TTC549 (cell line): ENCODE data around the gene IL26.
A peak's percentile ranks its signal among the peaks of the same experiment; 100 is the strongest.
"Not testable (repeated sequence)": the region's sequence is repeated elsewhere in the genome, so short reads cannot be mapped to it uniquely, and the experiment has no call there.

Source experiments
- FAIRE-seq: peaks from 2 replicates; lab custom pipeline; 2012; peaks lifted over from hg19 to GRCh38; lab: Jason Lieb, UNC

IL26 gene

DNA sequence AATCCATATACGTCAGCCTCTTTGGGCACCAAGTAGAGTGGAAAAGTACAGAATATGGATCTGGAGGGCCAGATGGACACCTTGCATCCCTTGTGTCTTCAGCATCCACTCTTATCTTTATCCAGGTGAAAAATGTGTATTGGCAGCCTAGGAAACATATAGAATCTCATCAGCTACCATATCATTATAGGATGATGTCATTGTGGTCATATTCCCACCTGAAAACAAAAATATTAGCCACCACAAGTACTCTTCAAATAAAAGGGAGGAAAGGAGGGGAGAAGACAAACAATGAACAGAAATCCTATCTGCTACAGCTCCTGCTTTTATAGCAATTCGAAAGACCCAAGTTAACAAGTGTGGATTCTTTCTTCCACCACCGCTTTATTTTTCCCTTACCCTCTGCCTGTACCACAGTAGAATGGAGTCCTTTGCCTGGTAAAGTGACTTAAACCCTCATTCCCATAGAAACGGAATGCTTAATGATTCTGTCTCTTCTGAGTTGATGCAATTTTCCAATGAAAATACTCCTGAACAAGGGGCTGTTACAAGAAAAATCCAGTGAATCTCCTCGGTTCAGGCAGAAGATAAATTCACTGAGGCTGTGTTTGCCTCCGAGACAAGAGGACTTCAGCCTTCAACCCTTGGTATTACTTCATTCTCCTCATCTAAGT is 13.8 kb upstream of the IL26 start:
- no peak for FAIRE-seq

- no peak for FAIRE-seq
These were observed 12.0 kb upstream of the IL26 start for GRCh38 chr12:68237619-68238018.

GRCh38 chr12:68237078-68237477 is 11.5 kb upstream of the IL26 start:
- FAIRE-seq: no peak

DNA sequence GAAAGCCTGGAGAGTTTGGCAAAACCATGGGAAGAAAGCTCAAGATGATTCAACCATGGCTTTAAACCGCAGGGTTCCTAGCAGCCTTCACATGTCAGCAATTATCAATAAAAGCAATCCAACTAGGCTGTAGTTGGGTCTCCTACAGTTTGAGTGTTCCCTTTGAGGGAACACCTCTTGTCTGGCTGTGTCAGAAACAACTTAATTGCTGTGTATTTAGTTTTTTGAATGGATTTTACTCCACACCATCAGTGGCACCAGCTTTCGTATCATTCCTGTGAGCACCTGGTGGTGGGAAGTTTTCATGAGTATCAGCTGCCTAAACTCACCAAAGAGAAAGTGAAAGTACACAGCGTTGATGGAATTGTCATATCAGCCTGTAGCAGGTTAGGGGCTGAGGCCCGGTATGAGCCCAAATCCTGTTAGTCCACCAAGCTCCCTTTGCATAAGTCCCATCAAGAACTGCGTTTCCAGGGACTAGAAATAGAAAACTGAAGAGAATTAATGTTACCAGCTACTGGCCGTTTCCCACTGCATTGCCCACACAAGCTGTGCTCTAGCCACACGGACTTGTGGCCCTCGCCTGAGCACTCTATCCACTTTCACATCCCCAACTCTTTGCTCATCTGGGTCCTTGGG is 10.9 kb upstream of the IL26 start:
- FAIRE-seq: no peak

GRCh38 chr12:68235576-68235975 is 10.0 kb upstream of the IL26 start:
- FAIRE-seq: no peak

GRCh38 chr12:68234140-68234539 is 8.5 kb upstream of the IL26 start:
- no peak for FAIRE-seq

GRCh38 chr12:68233498-68233897 is 7.9 kb upstream of the IL26 start:
- FAIRE-seq: no peak

- no peak for FAIRE-seq
These were observed 6.1 kb upstream of the IL26 start for GRCh38 chr12:68231691-68232090.

GRCh38 chr12:68231229-68231628 is 5.6 kb upstream of the IL26 start:
- no peak for FAIRE-seq

DNA sequence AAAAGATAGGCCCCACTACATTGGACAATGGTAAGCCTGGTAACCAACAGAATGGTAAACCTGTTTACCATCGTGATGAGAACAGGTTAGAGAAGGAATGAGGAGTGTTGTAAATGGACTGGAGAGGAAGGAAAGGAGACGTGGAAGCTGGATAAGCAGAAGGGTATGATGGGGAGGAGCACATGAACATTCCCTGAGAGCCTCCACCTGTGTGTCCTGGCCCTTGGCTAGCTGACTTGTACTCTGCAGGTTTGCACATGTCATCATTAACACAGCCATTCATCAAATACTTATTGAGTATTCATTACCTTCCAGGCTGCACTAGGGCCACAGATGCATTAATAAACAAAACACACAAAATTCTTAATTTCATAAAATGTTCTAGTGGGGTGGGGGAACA is 4.3 kb upstream of the IL26 start:
- no peak for FAIRE-seq

DNA sequence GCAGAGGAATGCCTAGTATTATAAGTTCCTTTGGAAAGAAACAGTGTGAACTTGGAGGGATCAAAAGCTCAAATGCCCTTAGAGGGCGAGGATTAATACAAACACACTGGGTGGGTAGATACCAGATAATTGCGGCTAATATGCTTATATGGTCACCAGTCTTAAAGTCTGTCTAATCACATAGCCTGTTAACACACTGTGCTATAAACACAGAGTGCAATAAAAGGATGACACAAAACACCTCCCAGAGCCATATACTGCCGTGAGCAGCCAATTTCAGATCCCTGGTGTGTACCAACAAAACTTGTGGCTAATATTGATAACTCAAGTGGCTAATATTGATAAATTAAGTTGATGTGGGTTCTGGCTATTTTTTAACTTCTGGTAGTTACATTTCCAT is 1.7 kb upstream of the IL26 start:
- FAIRE-seq: no peak

- no peak for FAIRE-seq
These were observed 861 bp downstream of the IL26 start for GRCh38 chr12:68224613-68225285.

- peak; percentile 84 for FAIRE-seq
These were observed 2.4 kb downstream of the IL26 start for GRCh38 chr12:68223067-68223747.

DNA sequence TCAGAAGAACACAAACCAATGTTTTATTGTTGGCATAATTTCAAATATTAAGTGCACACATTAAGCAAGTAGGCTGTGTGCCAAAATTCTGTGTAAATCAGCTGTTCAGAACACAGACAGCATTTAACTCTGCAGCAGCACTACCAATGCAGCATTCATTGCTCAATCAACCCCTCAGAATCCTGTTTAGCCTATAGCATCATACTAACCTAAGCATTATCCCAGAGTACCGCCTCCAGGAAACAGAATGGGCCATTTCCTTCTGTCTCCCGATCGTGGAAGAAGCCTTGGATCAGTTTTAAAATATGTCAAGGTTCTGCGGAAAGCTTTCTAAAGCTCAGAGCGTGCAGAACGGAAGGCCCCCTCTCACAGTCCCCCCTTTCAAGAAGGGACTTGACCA is 3.3 kb downstream of the IL26 start:
- FAIRE-seq: no peak

GRCh38 chr12:68221497-68221896 is 4.1 kb downstream of the IL26 start:
- no peak for FAIRE-seq

DNA sequence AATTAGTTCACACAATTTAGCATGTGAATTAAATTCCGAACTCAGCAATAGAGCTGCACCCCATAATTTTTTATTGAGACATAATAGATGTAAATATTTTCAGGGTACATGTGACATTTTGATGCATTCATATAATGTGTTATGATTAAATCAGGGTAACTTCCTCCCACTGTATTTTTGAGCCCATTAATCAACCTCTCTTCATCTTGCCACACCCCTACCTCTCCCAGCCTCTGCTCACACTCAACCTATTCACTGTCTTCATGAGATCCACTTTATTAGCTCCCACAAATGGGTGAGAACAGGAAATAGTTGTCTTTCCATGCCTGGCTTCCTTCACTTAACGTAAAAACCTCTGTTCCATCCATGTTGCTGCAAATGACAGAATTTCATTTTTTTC is 14.7 kb downstream of the IL26 start:
- FAIRE-seq: no peak

DNA sequence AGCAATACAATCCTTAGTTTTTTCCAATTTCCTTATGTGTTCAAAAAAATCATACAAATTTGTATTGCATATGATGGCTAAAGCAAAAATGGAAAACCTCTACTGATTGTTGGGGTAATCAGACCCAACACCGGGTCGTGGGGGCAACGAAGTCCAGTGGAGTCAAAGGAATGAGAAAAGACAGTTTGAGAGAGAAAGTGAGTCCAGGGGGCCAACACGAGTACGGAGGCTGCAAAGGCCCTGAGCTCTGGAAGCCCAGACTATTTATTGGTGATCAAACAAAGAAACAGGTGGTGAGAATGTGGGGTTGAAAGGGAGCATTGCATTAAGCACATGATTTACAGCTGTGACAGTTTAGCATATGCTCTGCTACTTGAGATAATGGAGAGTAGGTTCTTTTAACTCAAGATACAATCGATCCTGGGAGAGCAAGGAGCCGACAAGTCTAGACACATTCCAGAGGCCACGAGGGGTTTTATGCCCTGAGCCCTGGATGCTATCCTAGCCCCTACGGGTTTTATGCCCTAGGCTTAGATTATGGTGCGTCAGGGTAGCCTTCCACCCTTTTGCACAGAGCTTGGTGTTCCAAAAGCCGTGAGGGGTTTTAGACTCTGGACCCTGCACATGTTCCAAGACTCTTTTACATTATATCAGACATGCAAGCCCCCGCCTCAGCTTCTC is 16.4 kb downstream of the IL26 start:
- not testable (repeated sequence) for FAIRE-seq

- no peak for FAIRE-seq
These were observed 18.3 kb downstream of the IL26 start for GRCh38 chr12:68207276-68207675.

DNA sequence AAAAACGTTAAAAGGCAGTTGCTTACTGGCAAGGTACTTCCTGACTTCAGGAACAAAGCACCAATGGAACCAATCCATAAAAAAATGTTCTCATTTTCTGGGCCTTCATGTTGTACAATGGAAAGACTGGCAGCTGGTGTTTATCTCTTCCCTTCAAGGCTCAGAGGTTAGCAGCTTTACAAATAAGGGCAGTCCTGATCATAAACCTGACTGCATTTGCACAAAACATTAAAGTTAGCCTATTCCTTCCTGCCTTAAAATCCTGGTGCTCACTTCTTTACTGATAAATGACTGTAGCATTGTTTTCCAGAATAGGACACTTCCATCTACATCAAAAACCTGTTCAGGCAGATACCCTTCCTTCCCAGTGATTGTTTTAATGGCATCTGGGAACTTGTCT is 19.2 kb downstream of the IL26 start:
- no peak for FAIRE-seq

GRCh38 chr12:68203460-68203875 is 22.1 kb downstream of the IL26 start:
- FAIRE-seq: no peak

- FAIRE-seq: no peak
These were observed 24.8 kb downstream of the IL26 start for GRCh38 chr12:68200854-68201253.

- no peak for FAIRE-seq
These were observed 26.5 kb downstream of the IL26 start for GRCh38 chr12:68199127-68199526.
